Retinal pigment epithelial cell (primary cell): ENCODE data around the gene CCNYL1.

Source experiments
- DNase-seq: peaks from one replicate; pipeline ENCODE4 v3.0.0-alpha.2; 2010; ENCODE audit warnings: low read depth
- H3K4me3 ChIP-seq: 2 replicates; pipeline ENCODE4 v1.5.1; 2011; ENCODE audit warnings: mild to moderate bottlenecking, low read length, control low read depth, moderate library complexity
- TF ChIP-seq, protein P1 (sequence below): conservative IDR thresholded peaks from 2 replicates; pipeline ENCODE4 v1.5.1; 2011; ENCODE audit warnings: low read depth, low read length, control low read depth, inconsistent platforms

CCNYL1 gene

DNA sequence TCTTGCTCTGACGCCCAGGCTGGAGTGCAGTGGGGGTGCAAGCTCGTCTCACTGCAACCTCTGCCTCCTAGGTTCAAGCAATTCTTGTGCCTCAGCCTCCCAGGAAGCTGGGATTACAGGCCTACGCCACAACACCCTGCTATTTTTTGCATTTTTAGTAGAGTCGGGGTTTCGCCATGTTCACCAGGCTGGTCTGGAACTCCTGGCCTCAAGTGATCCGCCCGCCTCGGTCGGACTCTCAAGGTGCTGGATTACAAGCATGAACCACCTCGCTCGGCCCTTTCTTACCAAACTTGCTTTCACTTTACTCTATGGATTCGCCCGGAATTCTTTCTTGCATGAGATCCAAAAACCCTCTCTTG, 61.4 kb downstream of the CCNYL1 start:
- no peak overlapping the region for H3K4me3 ChIP-seq
- TF ChIP-seq, protein P1, sequence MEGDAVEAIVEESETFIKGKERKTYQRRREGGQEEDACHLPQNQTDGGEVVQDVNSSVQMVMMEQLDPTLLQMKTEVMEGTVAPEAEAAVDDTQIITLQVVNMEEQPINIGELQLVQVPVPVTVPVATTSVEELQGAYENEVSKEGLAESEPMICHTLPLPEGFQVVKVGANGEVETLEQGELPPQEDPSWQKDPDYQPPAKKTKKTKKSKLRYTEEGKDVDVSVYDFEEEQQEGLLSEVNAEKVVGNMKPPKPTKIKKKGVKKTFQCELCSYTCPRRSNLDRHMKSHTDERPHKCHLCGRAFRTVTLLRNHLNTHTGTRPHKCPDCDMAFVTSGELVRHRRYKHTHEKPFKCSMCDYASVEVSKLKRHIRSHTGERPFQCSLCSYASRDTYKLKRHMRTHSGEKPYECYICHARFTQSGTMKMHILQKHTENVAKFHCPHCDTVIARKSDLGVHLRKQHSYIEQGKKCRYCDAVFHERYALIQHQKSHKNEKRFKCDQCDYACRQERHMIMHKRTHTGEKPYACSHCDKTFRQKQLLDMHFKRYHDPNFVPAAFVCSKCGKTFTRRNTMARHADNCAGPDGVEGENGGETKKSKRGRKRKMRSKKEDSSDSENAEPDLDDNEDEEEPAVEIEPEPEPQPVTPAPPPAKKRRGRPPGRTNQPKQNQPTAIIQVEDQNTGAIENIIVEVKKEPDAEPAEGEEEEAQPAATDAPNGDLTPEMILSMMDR = no peak

DNA sequence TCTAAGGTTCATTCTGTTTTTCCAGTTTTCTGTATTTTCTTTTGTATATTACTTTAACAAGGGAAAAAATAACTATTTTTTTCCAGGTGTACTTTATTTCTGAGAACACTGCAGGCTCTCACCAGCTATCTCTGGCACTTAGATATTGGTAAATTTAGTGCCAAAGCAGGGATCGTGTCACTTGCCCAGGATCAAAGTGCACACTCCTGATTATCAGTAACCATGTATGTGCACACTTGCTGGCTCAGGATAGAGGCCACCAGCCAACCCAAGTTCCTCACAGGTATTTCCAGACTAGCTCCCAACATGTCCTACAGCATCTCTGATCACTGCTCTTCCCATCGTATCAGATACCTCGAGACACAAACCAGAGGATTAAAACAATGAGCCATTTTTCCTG, 64.0 kb downstream of the CCNYL1 start:
- no peak overlapping the region for H3K4me3 ChIP-seq
- TF ChIP-seq, protein P1 = no peak
- DNase-seq = no peak

More for the DNA sequence above, 61.4 kb downstream of the CCNYL1 start:
- no peak for DNase-seq

DNA sequence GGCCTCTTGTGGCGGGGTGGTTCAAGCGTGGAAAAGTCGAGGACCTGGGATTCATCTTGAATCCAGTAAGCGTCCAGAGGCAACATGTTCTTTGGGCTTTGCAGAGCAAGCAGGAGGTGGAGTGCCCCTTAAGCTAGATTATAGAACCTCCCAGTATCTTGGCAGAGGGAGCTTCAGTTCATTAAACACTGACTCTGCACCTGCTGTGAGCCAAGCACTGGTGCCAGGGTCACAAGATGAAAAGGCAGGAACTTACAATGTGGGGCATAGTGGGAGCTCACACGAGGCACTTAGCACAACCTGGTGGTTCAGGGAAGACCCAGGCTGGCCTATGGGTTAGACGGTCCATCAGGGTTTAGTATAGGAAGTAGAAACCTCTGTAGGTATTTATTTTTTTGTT, 65.7 kb downstream of the CCNYL1 start:
- no peak for DNase-seq
- TF ChIP-seq, protein P1 = no peak
- H3K4me3 ChIP-seq = no peak overlapping the region

DNA sequence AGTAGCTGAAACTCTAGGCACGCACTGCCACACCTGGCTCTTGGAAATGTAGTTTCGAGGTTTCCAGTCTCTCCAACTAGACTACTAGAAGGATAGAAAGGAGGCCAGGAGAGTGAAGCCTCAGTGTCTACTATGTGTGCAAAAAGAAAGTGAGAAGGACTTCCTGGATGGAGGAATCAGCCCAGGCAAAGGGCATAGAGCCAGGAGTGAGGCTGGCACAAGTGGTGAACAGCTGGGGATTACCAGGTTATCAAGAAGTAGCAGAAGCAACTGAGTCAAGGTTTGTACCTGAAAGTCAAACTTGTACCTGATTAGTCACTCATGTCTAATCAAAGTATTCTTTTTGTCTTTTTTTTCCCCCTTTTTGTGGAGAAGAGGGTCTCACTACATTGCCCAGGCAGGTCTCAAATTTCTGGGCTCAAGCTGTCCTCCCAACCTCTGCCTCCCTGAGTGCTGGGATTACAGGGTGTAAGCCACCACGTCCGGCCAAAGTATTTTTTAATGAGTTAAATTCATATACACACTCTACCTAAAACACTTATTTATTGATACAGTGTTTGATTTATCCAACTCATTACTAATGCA, 67.0 kb downstream of the CCNYL1 start:
- no peak overlapping the region for H3K4me3 ChIP-seq
- no peak for DNase-seq
- TF ChIP-seq, protein P1 = no peak

DNA sequence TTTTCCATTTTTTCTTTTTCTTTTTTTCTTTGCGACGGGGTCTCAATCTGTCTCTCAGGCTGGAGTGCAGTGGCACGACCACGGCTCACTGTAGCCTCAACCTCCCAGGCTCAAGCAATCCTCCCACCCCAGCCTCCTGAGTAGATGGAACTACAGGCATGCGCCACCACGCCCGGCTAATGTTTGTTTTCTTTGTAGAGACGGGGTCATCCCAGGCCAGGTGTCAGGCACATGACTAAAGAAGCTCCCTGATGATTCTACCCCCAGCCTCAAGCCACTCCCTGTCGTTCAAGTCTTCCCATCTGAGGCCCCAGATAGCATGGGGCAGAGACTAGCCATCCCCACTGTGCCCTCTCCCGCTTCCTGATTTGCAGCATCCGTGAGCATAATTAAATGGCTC, 68.1 kb downstream of the CCNYL1 start:
- TF ChIP-seq, protein P1 = no peak
- no peak overlapping the region for H3K4me3 ChIP-seq
- DNase-seq = no peak

DNA sequence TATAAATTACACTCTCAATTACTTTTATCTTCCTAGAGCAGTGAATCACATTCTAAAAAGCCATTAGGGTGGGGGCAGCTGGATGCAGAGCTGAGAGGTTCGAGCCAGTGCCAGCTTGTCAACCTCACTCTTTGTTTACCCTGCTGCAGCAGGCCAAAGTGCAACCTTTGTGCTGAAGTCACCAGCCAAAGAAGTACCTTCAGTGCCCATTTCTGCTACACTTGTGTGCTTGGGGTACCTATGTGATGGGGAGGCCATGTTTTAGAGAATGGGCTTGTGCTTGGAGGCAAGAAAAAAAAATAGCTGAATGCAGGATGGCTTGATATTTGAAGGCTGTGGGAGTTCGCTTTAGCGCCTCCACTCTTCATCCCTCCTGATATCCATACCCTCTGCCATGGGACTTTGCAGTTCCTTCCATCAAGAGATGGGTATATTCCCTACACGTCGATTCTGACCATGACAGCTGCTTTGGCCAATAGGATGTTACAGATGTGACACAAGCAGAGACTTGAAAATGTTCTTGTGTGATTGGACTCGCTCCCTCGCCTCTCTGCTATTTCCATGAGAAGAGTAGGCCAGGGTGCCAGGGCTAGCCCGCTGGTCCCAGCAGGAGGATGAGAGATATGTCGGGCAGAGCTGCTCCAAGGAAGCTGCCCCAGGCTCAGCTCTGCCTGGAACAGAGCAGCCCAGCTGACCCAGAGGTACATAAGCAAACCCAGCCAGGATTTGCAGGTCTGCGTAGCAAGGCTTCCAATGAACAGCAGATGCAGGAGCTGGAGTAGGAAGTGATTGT, 71.0 kb downstream of the CCNYL1 start:
- TF ChIP-seq, protein P1 = no peak
- no peak for DNase-seq
- H3K4me3 ChIP-seq = no peak overlapping the region

DNA sequence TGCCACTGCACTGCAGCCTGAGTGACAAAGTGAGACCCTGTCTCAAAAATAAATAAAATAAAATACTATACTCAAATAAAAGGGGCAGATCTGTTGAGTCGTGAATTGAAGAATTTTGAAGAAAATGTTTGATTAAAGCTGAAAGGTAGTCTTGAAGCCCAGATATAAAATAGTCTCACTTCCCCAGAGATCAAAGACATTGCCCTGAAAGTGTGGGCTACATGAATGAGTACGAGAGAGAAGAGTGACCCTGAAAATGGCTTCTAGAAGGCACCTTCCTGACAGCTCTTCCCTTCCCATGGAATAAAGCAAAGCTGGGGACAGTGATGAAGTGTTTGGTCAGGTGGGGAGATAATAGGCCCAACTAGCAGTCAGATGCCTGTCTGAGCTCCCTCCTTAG, 72.1 kb downstream of the CCNYL1 start:
- no peak overlapping the region for H3K4me3 ChIP-seq
- no peak for DNase-seq

More for the DNA sequence above, 72.1 kb downstream of the CCNYL1 start:
- TF ChIP-seq, protein P1 = no peak
